Stimulated activated CD4-positive, alpha-beta T cell treated with anti-CD3 and anti-CD28 coated beads, Interleukin-2, amount 100 ng/mL, for 24 hours (primary cell): ENCODE results near the gene AKAP13.
"Not testable (repeated sequence)": the region's sequence is repeated elsewhere in the genome, so short reads cannot be mapped to it uniquely, and the experiment has no call there.

Experiments used
- DNase-seq, 2 donors: peaks; one replicate each; pipeline ENCODE4 v3.0.0-alpha.2; 2020

AKAP13 gene

DNA sequence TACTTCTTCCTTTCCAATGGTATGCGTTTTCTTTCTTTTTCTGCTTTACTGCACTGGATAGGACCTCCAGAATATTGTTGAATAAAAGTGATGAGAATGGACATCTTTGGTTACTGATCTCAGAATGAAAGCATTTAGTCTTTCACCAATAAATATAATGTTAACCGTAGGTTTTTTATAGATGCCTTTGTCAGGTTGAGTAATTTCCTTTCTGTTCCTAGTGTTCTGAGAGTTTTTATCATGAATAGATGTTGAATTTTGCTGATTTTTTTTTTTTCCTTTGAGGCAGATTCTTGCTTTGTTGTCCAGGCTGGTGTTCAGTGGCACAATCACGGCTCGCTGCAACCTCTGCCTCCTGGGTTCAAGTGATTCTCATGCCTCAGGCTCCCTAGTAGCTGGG is 255.9 kb downstream of the AKAP13 start:
- DNase-seq = no peak

DNA sequence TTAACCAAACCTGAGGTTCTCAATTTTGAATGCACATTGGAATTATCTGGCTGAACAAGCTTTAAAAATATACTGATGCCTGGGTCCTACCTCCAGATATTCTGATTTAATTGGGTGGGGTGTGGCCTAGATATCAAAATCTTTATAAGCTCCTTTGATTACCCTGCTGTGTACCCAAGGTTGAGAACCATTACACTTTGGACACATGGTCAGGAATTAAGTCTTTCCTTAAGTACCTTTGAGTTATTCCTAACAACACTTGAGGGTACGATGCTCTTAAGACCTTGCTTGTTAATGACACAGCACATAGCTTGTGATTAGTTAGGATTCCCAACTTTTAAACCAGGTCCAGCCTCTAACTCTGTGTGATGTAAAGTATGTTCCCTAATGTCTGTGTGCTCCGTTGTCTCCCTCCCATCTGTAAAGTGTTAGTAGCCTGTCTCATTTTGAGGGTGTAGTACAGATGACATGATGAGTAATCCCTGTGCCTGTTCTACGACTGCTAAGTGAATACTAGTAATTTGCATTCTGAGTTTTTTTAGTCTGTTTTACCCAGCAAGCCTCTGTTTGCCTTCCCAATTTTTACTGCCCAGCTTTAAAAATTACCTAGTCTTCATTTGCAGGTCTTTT is 259.5 kb downstream of the AKAP13 start:
- no peak for DNase-seq

DNA sequence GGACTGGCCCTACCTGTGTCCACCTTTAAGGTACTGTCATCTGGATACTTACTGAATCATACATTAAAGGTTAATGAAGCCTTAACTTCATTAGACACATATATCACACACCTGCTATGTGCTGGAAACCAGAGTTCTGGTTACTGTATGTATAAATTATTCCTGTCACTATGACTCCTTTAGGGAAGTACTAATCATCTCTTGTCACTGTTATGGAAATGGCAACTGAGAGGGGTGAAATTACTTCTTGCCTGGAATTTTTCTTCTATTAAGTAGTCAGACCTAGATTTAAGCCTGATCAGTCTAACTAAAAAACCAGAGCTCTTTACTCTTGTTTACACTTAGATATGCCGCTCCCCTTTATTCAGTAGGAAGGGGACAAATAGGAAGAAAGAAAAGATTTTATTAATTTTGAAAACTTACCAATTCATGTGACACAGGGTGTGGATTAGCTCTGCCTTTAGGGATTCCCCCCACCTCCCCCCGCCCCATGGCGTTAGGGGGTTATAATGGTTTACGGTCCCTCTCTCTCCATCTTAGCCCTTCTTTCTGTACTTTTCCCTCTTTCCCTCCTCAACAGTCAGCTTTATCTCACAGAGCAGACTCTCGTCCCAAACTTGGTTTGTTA is 261.8 kb downstream of the AKAP13 start:
- no peak for DNase-seq

DNA sequence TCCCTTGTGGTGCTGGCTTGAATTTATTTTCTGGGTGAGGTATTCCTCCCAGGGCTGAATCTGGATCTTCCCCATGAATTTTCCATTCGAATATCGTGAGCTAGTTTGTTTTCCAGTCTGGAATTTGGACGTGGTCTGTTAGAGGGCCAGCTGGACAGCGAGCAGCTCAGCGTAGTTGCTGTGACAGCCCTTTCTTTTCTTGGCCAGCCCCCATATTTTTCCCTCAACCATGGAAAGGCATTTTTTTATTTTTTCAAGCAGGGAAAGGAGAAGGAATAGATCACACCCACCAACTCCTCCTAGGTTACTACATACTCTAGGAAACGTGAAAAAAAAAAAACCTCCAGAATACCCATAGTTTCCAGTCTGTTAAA is 262.3 kb downstream of the AKAP13 start:
- DNase-seq = no peak

DNA sequence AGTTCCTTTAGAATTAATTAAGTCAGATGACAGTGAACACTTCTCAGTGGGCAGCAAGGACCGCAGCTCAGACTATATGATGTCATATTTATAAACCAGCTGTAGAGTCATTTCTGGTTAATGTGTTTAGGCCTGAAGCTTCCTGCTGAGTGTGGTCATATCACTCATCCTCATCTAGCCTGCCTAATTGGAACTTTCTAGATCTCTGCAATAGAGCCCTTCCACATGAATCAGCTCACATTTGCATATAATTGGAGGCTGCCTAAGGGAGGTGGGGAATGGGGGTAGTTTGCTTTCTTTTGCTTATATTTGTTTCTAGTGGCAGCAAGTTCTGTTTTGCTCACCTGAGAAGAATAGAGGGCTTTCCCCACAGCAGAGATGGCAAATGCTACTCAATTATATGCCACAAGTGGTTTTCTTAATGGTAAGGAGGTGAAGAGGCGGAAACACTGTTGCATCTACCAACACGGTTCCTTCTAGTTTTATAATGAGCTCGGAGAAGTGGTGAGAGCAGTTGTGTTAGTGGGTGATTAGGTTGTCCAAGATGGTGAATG is 266.2 kb downstream of the AKAP13 start:
- DNase-seq = peak in 1 of 2 donors; percentile 28

DNA sequence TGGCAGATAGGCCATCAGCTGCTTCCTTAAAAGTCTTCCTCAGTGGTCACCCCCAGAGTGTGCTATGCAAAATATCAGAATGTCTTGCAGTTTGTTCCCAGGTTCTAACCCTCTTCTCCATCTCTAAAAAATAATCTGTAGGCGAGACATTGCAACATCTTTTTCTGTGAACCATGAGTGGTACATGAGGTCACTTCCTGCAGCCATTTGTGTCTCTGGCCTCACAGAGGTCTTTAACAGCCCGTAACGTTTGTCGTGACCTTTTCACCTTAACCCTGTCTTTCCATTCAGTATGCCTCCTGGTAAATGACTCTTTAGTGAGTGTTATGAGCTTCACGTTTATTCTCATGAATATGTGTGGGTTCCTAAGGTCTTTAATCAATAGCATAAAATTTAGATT is 269.0 kb downstream of the AKAP13 start:
- DNase-seq = no peak

DNA sequence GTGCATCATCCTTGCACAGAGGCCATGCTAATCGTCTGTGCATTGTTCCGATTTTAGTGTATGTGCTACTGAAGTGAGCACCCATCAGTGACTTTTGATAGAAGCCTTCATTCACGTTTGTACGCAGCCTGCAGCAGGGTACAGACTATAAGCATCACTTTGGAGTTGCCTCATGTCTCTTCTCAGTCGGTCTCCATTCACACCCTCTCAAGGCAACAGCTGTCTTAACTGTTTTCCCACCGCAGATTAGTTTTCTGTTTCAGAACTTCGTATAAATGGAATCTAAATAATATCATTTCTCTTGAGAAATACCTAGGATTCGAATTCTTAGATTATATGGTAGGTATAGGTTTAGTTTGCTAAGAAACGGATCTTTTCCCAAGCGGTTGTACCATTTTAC is 271.1 kb downstream of the AKAP13 start:
- DNase-seq = no peak

DNA sequence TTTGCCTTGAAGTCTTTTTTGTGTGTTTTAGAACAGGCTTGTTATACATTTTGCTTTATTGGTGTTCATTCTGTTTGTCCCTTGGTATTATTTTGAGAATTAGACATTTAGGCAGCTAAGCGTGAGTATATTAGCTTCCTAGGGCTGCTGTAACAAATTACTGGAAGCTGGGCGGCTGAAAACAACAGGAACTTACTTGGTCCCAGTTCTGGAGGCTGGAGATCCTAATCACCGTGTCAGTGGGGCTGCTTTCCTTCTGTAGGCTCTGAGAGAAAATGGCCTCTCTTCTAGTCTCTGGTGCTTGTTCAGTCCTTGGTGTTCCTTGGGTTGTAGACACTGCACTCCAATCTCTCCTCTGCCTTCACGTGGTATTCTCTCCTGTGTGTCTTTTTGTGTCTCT is 272.1 kb downstream of the AKAP13 start:
- DNase-seq = no peak

DNA sequence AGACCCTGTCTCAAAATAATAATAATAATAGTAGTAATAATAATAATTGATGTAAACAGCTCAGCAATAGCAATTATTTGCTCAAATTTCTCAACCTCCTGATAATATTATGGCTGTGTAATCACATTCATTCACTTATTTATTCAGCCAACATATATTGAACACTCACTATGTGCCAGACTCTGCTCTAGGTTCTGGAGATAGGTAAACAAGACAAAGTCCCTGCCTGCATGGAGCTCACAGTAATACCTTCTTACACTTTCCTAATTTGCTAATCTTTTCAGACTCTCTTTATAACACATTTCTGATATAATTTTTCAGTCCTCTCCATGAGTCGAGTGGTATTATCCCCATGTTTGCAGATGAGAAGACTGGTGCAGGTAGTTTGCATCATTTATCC is 276.7 kb downstream of the AKAP13 start:
- no peak for DNase-seq

DNA sequence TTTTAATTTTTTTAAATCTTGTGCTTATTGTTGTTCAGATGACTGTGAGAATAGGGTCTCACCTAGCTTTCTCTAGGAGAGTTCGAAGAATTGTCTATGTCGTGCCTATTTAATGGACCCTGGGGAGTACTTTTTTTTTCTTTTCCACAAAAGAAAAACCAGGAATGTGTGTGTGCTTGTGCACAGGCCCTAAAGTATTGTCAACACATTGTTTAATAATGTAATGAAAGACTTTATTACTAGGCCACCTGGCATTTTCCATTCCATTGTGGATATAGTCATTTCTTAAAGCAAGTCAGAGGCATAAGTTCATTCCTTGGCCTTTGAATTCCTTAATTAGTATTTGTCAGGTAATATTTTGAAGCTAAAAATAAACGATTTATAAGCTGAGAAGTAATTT is 278.4 kb downstream of the AKAP13 start:
- DNase-seq = no peak

DNA sequence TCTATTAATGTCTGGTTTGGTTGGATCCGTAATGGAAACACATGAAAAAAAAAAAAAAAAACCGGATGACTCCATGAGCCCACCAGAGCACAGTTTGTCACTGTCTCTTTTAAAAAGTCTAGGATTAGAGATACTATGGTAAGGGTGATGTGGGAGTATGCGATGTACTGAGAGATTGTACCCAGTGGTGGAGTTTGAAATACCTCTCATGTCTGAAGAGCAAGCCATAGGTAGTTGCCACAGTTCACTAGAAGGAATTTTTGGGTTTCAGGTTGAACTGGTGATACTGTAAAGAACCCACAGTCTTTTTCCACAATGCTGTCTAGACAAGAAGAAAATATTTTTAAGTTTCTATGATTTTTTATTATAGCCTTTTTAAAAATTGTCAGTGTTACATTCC is 281.5 kb downstream of the AKAP13 start:
- DNase-seq = no peak

DNA sequence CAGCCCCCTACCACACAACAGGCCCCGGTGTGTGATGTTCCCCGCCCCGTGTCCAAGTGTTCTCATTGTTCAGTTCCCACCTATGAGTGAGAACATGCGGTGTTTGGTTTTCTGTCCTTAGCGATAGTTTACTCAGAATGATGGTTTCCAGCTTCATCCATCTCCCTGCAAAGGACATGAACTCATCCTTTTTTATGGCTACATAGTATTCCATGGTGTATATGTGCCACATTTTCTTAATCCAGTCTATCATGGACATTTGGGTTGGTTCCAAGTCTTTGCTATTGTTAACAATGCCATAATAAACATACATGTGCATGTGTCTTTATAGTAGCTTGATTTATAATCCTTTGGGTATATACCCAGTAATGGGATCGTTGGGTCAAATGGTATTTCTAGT is 285.3 kb downstream of the AKAP13 start:
- not testable (repeated sequence) for DNase-seq

DNA sequence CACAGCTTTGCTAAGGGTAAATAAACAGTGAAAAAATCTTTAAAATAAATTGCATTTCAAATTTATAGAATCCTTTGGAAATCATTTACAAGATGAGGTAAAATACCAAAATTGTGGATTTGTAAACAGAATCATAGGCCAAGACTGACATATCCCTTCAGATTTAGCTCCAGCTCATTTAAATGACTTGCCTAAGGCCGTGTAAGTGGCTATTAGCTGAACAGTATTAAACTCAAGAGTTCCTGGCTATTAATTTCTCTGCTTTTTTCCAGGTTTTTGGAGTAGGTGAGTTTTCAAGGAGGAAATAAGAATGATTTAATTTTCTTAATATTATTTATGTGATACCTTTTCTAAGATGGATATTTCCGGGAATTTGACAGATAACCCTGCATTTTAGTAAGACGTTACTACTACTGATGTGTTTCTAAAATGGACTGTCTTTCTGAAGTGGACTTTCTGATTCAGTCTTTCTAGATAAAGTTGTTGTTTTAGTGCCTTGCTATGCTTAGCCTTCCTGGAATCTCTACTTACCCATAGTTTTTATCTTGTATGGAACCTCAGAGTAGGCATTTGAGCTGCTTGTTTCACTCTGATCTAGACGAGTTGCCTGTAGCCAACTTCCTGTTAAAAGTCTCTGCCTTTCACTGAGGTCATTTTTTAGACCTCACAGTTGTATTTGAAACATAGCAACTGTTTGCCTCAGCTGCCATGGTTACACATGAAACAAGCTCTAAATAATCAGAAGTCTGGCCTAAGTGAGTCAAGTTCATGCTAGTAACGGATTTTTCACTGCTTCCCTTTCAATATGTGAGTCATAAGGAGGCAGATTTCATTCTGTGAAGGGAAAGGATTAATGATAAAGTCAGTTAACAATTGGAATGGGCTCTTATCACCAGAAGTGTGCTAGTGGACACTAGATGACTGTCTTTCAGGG is 287.4 kb downstream of the AKAP13 start:
- peak; percentile 22 to 47 for DNase-seq

DNA sequence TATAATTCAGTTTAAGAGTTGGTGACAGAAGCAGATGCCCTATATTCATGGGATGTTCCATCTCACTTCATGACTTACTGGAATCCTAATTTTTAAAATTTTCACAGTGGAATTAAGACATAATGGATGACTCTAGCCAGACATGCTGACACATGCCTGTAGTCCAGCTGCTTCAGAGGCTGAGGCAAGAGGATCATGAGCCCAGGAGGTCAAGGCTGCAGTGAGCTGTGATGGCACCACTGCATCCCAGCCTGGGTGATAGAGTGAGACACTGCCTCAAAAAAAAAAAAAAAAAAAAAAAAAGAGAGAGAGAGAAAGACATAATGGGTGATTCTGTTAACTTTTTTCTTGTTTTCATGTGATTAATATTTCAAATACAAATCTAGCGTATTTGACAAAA is 290.8 kb downstream of the AKAP13 start:
- no peak for DNase-seq

DNA sequence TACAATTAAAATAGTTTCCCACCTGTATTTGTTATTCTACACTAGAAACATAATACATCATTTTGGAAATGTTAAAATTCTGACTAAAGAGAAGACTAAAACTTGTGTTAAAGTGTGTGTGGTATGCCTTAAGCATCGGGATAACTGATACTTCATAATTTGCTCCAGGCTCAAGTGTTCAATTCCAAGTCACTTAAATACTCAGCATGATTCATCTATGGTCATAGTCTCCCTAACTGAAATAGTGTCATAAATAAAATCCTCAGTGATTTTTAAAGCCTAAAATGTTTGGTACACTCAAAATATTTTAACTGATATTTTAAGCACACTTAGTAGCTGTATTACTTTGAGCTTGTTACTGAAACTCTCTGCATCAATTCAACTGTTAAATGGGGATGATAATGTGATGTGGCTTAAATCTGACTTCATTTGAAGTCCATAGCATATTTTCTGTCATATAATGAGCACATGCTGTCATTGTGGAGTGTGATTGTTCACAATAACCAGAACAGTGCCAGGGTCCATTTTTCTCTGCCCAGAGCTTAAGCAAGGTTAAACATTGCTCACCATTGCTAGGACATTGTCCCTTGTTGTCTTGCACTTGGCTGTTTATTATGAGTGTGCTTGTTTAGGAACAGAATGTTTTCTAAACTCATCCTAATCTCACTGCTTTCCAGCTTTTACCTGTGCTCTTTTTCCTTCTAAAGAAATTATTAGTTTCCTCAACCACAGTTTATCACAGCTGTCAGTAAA is 292.1 kb downstream of the AKAP13 start:
- no peak for DNase-seq

DNA sequence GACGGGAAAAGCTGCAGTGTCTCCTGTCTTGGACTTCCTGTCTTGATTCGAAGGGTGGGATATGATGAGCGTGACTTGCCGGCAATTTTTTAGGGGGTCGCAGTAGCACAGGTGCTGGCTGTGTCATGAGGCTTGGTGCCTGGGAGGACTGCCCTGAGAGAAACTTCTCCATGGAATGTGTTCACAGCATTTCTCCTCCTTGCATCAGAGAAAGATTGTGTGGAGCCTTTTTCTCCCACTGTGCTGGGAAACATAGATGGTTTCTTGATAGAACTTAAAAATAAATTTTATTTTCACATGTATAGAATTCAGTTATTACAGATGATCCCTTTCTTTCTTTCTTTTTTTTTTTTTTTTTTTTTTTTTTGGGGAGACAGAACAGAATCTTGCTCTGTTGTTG is 292.9 kb downstream of the AKAP13 start:
- DNase-seq = no peak

DNA sequence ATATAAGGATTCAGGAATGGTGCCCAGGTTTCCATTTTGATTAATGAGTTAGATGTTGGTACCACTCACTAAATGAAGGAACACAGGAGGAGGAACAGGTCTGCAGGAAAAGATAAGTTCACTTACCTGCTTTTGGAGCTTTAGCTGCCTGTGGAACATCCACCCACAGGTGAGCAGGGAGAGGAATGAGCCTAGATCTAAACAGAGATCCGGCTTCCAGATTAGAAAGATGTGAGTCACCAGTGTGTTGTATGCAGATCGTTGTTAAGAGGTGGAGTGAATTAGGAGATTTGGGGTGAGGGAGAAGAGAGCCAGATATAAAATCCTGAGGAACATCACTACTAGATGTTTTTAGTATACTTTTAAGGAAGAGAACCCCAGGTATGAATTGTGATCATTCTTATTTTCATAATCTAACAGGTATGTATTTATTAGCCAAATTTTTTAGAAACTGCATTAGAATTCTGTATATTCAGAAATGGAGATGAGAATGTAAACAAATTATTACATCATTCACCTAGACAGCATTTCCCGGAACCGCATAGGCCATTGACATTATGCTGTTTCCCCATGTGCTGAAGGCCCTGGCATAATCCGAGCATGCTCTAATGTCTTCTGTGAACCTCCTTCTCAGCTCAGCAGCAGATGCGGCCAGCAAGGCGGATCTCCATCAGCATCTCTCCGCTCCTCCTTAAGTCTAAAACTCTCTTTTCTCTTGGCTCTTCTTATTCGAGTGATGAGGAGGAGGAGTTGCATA is 296.1 kb downstream of the AKAP13 start:
- DNase-seq = no peak

DNA sequence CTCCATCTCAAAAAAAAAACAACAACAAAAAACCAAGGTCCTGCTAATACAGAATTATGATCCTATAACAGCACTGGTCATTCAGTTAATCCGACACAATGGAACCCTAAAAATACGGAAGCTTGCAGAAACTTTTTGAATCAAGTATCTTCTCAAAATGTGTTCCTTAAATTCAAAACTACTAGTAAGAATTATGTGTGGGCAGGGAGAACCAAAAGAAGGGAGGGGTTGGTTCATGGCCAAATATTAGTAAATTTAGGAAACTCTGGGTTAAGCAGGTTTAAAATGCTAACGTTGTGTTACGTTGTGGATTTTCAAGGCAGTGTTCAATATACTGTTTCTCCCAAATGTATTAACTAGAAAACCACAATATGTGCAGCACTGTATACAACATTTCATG is 298.8 kb downstream of the AKAP13 start:
- no peak for DNase-seq

DNA sequence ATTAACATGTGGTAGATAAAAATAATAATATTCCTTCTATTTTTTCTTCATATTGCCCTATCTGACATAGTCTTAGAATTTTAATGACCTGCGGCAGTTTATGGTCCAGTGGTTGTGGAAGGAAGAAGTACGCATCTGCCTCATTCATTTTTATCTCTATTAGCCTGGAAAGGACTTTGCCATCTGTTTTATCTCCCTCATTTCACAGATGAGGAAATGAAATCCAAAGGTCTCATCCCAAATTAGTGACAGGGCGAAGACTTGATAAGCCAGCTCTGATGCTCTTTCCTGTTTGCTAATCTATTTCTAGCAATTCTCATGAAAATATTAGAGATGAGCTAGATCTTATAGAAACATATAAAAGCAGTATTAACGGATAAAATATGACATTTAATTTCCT is 301.0 kb downstream of the AKAP13 start:
- no peak for DNase-seq

DNA sequence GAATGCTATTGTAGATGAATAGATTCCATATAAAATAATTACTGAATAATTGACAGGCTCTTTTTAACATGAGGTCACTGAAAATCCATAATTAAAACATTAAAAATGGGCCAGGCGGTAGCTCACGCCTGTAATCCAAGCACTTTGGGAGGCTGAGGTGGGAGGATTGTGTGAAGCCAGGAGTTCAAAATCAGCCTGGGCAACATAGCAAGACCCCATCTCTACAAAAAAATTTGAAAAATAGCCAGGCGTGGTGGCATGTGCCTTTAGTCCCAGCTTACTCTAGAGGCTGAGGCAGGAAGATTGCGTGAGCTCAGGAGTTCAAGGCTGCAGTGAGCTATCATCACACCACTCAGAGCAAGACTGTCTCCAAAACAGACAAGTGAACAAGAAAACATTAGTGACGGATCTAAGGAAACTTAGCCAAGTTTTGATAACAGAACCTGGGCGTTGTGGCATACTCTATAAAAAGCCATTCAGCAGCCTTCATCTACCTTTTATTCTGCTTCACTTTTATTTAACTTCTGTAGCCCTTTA is 303.8 kb downstream of the AKAP13 start:
- DNase-seq = no peak

DNA sequence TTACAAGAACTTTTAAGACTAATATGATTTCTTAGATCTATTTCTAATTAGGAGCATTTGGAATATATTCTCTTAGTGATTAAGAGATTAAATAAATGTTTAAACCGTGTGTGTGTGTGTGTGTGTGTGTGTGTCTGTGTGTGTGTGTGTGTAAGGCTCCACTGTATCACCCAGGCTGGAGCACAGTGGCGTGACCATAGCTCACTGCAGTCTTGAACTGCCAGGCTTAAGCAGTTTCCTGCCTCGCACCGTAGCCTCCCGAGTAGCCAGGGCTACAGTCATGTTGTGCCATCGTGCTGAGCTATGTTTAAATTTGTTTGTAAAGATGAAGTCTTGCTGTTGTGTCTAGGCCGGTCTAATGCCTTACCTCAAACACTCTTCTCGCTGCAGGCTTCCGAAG is 305.0 kb downstream of the AKAP13 start:
- no peak for DNase-seq

DNA sequence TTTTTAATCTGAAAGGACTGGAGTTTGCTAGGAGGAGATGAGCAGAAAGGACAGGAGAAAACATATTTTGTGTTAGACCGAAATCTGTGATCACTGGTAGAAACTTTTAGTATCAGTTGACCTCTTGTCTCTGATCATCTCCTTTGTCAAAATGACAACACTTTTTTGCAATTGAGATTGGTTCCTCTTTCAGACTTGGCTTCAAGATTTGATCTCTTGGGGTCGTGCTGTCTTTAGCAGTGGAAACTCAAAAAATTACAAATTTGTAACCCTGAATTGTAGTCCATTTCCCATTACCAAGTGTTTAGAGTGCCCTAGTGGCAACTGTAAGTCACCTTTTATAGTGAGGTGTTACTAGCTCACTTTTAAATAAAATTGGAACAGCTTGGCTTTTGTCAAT is 306.9 kb downstream of the AKAP13 start:
- DNase-seq = no peak
